ENCODE data around the gene RPL7A.
"Not testable (repeated sequence)": the region's sequence is repeated elsewhere in the genome, so short reads cannot be mapped to it uniquely, and the experiment has no call there.

RPL7A gene

GRCh38 chr9:133327834-133328484 lies 20.1 kb upstream of the RPL7A start:
- DNase-seq (ENCODE audit: low read depth in 2 of 2) = no peak

GRCh38 chr9:133329306-133330156 lies 18.5 kb upstream of the RPL7A start:
- not testable (repeated sequence) for DNase-seq (ENCODE audit: low read depth in 2 of 2)

GRCh38 chr9:133331221-133331620 lies 16.8 kb upstream of the RPL7A start:
- no peak for DNase-seq (ENCODE audit: low read depth in 2 of 2)

- DNase-seq (ENCODE audit: low read depth in 2 of 2) = no peak
Observed at GRCh38 chr9:133331641-133332380, 16.2 kb upstream of the RPL7A start.

DNA sequence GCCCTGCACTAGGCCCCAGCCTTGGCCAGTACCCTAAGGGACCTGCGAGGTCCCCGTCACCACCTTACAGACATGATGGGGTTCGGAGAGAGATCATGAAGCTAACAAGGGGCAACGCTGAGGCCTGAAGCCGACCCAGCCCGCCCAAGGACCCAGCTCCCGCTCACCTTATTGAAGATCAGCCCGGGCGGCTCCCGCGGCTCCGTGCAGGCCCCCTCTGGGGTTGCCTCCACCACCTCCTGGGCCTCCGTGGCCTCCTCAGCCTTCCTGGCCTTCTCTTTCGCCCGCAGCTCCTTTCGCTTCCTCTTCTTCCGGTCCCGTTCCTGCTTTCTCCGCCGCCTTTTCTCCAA lies 15.7 kb upstream of the RPL7A start:
- DNase-seq (ENCODE audit: low read depth in 2 of 2) = no peak

GRCh38 chr9:133333011-133333410 lies 15.0 kb upstream of the RPL7A start:
- DNase-seq (ENCODE audit: low read depth in 2 of 2) = no peak

DNA sequence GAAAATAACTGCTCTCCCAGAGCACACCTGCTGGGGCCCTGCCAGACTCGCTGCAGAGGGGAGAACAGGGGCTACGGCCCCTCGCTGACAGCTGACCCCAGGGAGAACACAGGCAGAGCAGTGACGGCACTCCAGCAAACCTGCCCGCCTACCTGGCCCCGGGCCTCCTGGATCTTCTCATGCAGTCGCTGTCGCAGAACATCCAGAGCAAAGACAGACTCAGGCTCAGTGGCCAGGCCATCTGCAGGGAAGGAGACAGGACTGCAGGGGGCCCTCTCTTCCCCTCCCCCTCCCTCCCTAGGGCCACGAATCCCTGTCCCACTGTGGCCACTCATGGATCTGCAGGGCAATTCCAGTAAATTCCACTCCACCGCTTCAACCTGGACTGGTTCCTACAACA lies 14.5 kb upstream of the RPL7A start:
- DNase-seq (ENCODE audit: low read depth in 2 of 2) = no peak

- DNase-seq (ENCODE audit: low read depth in 2 of 2) = no peak
Observed at GRCh38 chr9:133334161-133334560, 13.9 kb upstream of the RPL7A start.

DNA sequence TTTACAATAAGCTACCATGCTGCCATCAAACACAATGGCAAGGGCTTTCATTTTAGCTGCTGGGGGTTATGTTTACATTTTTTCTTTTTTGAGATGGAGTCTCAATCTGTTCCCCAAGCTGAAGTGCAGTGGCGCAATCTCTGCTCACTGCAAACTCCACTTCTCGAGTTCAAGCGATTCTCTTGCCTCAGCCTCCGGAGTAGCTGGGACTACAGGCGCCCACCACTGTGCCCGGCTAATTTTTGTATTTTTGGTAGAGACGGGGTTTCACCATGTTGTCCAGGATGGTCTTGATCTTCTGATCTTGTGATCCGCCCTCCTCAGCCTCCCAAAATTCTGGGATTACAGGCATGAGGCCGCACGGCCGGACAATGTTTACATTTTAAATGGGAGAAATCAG lies 13.1 kb upstream of the RPL7A start:
- not testable (repeated sequence) for DNase-seq (ENCODE audit: low read depth in 2 of 2)

GRCh38 chr9:133335924-133336811 lies 11.8 kb upstream of the RPL7A start, which contains the start of gene SURF6:
TSS of gene SURF6 (minus strand) at chr9:133336188. CDS start at chr9:133336132, 56 bp downstream.
- peak; percentile 86 to 87 for DNase-seq (ENCODE audit: low read depth in 2 of 2)

GRCh38 chr9:133339641-133340040 lies 8.4 kb upstream of the RPL7A start:
- no peak for DNase-seq (ENCODE audit: low read depth in 2 of 2)

DNA sequence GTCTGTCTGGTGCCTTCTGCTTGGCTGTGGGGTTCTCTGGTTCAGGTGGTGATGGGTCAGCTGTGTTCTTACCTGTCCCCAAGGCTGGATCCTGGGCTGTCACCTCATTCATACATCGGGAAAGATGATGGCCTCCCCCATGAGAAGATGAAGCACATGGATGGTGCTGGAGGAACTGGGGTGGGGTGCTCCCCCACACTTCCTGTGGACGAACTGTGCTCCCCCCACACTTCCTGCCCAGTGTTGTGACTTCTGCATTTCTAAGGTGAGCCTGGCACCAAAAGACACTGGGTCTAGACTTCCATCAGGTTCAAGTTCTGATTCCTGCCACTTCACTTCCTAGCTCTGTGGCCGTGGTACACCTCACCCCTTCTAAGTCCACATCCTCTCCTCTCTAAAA lies 7.8 kb upstream of the RPL7A start:
- no peak for DNase-seq (ENCODE audit: low read depth in 2 of 2)

DNA sequence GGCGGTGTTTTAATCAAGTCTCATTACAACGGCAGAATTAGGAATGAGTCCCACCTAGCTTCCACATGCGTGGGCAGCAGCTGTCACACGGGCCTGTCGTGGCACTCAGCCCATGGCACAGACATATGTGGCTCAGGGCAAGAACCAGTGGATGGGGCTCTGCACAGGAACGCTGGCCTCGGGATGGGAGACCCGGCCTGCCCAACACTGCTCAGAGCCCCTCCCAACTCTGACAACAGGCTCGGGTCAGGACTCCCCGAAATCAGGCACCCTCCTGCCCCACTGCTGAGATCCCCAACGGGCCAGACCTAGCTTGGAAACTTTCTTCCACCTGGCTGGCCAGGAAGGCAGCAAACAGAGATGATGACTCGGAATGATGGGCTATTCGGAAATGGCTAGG lies 7.1 kb upstream of the RPL7A start:
- no peak for DNase-seq (ENCODE audit: low read depth in 2 of 2)

- no peak for DNase-seq (ENCODE audit: low read depth in 2 of 2)
Observed at GRCh38 chr9:133341369-133342068, 6.5 kb upstream of the RPL7A start.

- DNase-seq (ENCODE audit: low read depth in 2 of 2) = no peak
Observed at GRCh38 chr9:133342069-133342406, 6.0 kb upstream of the RPL7A start.

DNA sequence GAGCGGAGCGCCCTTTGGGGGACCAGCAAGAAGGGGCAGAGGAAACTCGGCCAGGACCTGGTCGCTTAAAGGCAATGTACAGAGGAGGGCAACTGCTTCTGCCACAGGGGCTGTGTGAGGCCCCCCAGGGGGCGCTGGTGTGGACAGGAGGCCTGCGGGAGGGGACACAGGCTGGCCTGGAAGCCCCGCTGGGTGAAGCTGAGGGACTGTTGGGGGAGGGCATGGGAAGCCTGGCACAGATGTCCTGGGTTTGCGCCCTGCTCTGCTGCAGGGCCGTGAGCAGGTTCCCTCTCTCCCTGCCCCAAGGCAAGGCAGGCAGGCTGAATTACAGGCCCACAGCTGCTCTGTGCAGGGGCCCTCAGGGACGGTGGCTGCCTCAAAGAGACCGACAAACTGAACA lies 5.4 kb upstream of the RPL7A start:
- DNase-seq (ENCODE audit: low read depth in 2 of 2) = no peak

DNA sequence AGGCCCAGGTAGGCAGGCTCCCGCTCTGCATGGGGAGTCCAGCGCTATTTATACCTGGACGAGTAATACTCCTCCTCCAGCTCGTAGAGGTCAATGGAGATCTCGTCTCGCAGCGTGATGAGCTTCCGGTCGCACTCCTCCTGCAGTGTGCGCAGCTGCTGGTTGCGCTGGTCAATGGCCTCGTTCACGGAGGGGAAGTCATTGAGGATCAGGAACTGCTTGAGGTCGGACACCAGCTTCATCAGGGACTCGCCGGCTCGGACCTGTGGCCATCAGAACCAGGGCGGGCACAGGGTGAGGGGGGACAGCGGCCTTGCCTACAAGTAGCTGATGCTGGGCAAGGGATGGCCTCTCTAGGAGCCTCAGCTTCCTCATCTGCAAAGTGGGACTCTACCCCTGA lies 3.9 kb upstream of the RPL7A start:
- no peak for DNase-seq (ENCODE audit: low read depth in 2 of 2)

DNA sequence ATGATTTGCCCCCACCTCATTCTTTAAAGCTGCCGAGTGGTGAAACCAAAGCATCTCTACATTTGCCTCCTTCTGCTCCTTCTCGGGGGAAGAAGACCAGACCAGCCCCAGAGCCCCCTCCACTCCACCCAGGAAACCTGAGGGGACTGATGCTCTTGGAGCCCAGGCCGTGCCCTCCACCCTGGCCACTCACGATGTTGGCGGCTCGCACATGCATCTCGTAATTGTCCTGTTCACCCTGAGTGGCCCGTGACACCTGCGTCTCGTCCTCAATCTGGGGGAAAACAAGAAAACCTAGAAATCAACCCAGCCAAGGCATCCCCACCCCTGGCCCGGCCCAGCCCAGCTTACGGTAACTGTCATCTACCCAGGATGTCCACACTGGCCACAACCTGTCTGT lies 3.0 kb upstream of the RPL7A start:
- no peak for DNase-seq (ENCODE audit: low read depth in 2 of 2)

- DNase-seq (ENCODE audit: low read depth in 2 of 2) = no peak
Observed at GRCh38 chr9:133345596-133345995, 2.4 kb upstream of the RPL7A start.

GRCh38 chr9:133346021-133346785 lies 1.8 kb upstream of the RPL7A start:
- DNase-seq (ENCODE audit: low read depth in 2 of 2) = no peak

Data from activated CD8-positive, alpha-beta memory T cell treated with anti-CD3 and anti-CD28 coated beads for 4 hours (primary cell).